Measurements from ENCODE around the gene MAGI2.

Gene MAGI2

DNA sequence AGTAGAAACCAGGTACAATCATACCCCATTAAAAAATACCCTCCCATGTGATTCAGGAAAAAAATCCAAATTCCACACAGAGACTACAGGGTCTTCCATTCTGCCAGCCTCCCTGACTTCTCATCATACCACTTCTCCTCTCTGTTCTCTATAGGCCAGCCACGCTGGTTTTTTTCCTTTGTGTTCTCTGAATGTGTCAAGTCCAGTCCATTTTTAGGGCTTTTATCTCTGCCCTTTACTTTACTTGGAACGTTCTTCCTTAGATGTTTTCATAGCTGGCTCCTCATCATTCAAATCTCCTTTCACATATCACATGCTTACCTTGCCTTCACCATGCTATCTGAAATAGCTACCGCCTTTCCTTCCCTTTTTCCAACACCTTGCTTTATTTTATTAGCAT, 1057.3 kb downstream of the MAGI2 start:
- in situ Hi-C loops (cut with HindIII; ENCODE audit: low sequenced_read_pairs): no loop called here

DNA sequence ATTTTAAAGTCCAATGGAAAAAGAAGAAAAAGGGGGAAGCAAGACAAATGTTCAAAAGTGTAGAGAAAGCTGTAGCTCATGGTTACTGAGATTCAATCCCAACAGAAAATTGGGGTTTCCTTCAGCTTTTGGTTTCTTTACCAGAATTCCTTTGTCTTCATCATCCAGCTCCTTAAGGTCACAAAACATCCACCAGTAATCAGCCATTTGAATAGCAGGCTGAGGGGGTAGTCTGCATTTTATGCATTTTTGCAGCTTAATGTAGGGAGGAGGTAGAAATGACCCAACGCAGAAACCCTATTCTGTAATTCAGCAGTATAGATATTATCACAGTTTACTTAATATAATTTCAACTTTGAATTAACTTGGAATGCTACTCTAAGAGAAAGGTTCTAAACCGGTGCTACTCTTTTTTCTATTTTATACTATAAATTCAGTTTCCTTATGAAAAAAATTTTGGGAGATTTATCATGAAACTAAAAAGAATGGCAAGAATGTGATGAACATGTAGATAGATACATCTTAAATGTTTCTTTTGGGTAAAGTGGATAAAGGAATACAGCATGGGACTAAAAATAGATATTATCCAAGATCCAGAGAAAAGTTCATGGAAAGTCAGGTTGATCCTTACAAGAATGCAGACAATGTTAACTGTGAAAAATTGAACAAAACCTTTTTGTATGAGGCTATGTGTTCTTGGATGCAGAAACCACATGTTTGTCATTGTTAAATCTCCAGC, 1058.0 kb downstream of the MAGI2 start:
- in situ Hi-C loops (cut with HindIII; ENCODE audit: low sequenced_read_pairs): no loop called here

- in situ Hi-C loops (cut with HindIII; ENCODE audit: low sequenced_read_pairs): no loop called here
Observed at GRCh38 chr7:78389022-78389421, 1064.4 kb downstream of the MAGI2 start.

DNA sequence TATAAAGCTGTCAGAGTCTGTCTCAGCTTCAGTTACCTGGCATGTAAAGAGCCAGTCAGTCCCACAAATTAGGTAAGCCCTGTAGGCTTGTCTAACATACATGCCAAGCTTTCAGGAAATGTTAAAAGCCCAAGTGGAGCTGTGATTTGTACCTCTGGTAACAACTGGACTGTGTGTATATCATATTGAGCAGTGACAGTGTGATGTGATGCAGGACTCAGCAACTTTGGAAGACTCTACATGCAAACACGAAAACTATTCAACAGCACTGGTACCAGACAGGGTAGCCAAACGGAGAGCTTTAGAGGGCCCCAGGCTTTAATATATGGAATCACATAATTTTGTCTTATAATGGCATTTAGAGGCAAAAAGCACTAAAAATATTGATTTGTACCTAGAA, 1066.9 kb downstream of the MAGI2 start:
- in situ Hi-C loops (cut with HindIII; ENCODE audit: low sequenced_read_pairs): no loop called here

- in situ Hi-C loops (cut with HindIII; ENCODE audit: low sequenced_read_pairs): no loop called here
Observed at GRCh38 chr7:78383096-78383880, 1070.2 kb downstream of the MAGI2 start.

DNA sequence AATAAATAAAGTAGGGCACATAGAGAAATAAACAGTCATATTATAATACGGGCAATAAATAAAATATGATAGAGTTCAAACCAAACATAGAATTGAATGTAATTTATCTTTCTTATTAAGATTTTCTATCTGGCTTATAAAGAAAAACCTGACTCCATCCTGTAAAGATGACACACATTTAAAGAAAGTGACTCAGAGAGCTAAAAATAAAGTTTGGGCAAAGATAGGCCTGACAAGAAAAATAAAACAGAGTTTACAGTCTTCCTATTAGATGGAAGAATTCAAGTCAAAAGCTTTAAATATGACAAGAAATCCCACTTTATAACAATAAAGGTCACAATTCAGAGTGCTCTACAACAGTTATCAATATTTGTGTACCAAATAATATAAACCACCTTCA, 1074.3 kb downstream of the MAGI2 start:
- in situ Hi-C loops (cut with HindIII; ENCODE audit: low sequenced_read_pairs): no loop called here

DNA sequence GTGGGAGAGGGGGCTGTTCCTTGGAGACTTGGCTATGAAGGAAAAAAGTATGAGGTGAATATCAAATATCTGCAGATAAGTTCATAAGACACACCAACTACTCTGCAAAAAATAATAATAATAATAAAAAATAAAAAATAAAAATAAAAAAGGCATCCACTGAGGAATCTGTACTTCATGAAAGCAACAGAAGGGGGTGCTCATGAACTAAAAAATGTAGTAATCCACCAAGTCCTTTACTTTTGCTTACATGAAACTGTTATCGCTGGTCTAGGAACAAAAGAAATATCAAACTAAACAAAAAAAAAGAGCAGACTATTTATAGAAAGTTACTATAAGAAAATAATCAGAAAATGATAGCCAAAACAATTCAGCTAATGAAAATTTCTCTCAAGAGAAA, 1075.9 kb downstream of the MAGI2 start:
- in situ Hi-C loops (cut with HindIII; ENCODE audit: low sequenced_read_pairs): no loop called here

DNA sequence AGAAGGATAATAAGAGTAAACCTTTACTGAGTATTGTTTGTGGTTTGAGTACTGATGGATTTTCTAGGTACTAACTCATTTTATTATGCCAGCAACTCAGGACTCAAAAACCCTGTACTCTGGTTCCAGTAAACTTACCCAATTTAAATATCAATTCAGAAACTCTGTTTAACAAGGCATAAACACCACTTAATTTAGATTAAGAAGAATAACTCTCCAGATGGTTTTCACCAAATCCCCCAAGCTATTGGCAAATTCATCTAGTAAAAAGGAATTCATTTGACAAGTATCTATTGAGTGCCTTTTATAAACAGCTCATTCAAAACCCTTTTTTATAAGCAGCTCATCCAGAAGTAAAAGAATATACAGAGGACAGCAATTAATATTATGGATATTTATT, 1082.5 kb downstream of the MAGI2 start:
- in situ Hi-C loops (cut with HindIII; ENCODE audit: low sequenced_read_pairs): no loop called here

DNA sequence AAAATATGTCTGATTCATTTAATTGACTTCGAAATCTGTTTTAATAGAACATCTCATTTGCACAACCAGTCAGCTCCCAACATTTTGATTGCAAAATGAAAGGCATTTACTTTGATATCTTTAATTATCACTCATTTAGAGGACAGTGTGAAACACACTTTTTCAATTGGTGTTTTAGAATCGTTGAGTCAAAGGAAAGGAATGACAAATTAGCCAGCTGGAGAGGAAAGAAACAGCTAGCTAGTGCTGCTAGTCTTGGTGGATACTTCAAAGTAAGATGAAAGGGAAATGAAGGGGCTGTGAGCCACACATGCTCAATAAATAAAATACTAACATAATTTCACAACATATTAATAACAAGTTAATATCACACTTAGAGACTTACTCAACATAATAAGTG, 1084.7 kb downstream of the MAGI2 start:
- in situ Hi-C loops (cut with HindIII; ENCODE audit: low sequenced_read_pairs): no loop called here

DNA sequence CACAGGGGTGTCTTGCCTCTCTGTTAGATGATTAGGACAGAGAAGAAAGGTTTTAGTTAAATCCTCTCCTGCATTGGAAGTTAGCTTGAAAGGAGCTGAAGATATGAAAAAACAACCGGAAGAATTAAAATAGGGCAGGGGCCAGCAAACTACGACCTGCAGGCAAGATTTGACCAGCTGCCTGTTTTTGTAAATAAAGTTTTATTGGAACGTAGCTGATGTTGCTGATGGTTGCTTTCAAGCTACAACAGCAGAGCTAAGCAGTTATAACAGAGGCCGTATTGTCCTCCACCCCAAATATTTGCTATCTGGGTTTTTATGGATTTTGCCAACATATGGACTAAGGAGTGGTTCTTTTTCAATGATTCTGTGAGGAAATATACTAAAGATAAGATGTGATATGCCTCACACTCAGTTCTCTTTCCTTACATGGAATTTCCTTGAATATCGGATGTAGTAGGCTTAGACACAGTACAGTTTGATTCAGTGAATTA, 1086.1 kb downstream of the MAGI2 start:
- in situ Hi-C loops (cut with HindIII; ENCODE audit: low sequenced_read_pairs): no loop called here

GRCh38 chr7:78363866-78364265, 1089.6 kb downstream of the MAGI2 start:
- in situ Hi-C loops (cut with HindIII; ENCODE audit: low sequenced_read_pairs): no loop called here

GRCh38 chr7:78359836-78360235, 1093.6 kb downstream of the MAGI2 start:
- in situ Hi-C loops (cut with HindIII; ENCODE audit: low sequenced_read_pairs): no loop called here

DNA sequence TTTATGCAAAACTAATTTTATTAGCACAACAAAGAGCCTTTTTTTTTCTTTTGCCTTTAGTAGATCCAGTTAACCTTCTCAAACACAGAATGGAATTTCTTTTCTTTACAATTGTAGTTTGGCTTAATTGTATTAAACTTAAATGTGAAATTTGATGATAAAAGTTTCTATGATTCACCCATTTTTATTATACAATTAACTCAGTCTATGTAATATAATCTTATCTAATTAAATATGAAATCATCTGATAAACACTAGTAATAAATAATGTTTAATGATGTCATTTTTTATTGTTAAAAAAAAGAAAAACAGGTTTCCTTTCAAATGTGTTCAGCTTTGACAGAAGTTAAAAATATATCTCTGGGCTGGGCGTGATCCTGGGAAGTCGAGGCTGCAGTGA, 1095.8 kb downstream of the MAGI2 start:
- in situ Hi-C loops (cut with HindIII; ENCODE audit: low sequenced_read_pairs): no loop called here

DNA sequence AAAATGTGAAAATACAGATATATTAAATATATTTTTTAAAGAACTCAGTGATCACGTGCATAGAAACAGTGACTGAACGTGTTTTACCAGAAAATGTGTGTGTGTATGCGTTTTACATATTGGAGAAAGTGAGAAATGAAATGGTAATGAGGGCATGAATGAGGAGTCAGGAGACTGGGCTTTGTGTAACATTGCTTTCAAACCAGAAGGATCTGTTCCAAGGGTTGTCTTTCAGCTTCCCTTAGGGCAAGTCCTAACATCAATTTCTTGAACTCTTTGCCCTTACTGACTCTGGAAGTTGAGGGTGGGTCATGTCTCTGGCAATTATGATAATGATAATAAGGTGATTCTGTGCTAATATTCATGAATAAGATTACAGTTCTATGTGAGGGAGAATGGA, 1097.6 kb downstream of the MAGI2 start:
- in situ Hi-C loops (cut with HindIII; ENCODE audit: low sequenced_read_pairs): no loop called here

- in situ Hi-C loops (cut with HindIII; ENCODE audit: low sequenced_read_pairs): no loop called here
Observed at GRCh38 chr7:78350926-78351325, 1102.5 kb downstream of the MAGI2 start.

- in situ Hi-C loops (cut with HindIII; ENCODE audit: low sequenced_read_pairs): no loop called here
Observed at GRCh38 chr7:78350391-78350790, 1103.1 kb downstream of the MAGI2 start.

- in situ Hi-C loops (cut with HindIII; ENCODE audit: low sequenced_read_pairs): no loop called here
Observed at GRCh38 chr7:78346827-78347226, 1106.6 kb downstream of the MAGI2 start.

GRCh38 chr7:78345979-78346378, 1107.5 kb downstream of the MAGI2 start:
- in situ Hi-C loops (cut with HindIII; ENCODE audit: low sequenced_read_pairs): no loop called here

GRCh38 chr7:78345293-78345911, 1108.1 kb downstream of the MAGI2 start:
- in situ Hi-C loops (cut with HindIII; ENCODE audit: low sequenced_read_pairs): no loop called here

GRCh38 chr7:78334426-78334825, 1119.0 kb downstream of the MAGI2 start:
- in situ Hi-C loops (cut with HindIII; ENCODE audit: low sequenced_read_pairs): no loop called here

- in situ Hi-C loops (cut with HindIII; ENCODE audit: low sequenced_read_pairs): no loop called here
Observed at GRCh38 chr7:78333530-78334425, 1119.7 kb downstream of the MAGI2 start.

Measured in endothelial cell of hepatic sinusoid (primary cell).